ENCODE measurements around the gene RALGPS1. TPM values are rescaled to one million over a fixed set of nuclear protein-coding genes. Genes with fewer than 3 reads are reported as not detected.

RALGPS1 gene
- total and polyA plus RNA-seq, 2 of the 8 experiments (the other 6 are each of a cell fraction or from before 2014, with no cell fraction given), result 20.0 to 23.5 TPM

- DNase-seq (ENCODE audit: low read depth in 1 of 2, low spot score in 2 of 2) (no peak), FAIRE-seq (no peak)
- Histone ChIP-seq H2AFZ (ENCODE audit: low read length) (no peak overlapping the region), H2BK15ac (ENCODE audit: low read length) (no peak overlapping the region), H3K4me2 (ENCODE audit: insufficient read depth in 1 of 2, low read depth in 2 of 2, low read length in 2 of 2) (no peak overlapping the region), H3K23ac (ENCODE audit: insufficient read length) (no peak overlapping the region), H3K14ac (ENCODE audit: insufficient read length) (no peak overlapping the region), H3K4me3 (ENCODE audit: extremely low read depth in 1 of 4, insufficient read depth in 2 of 4, low read depth in 3 of 4, low read length in 4 of 4) (no peak overlapping the region), H2BK20ac (ENCODE audit: low read length) (no peak overlapping the region), H3K36me3 (ENCODE audit: control insufficient read depth in 2 of 4, insufficient read depth in 4 of 4, low read length in 3 of 4) (no peaks in the 10 kb centered on the region), H2AK5ac (ENCODE audit: low read depth, low read length) (no peak overlapping the region; the same call in 1 of the 2 replicates), H3K4ac (replicated peaks; ENCODE audit: insufficient read length, low read depth, low read length) (no peak overlapping the region), H3K9ac (replicated peaks in 1 of 4; ENCODE audit: extremely low read depth in 1 of 4, low read depth in 3 of 4, low read length in 3 of 4) (no peak overlapping the region), H4K5ac (ENCODE audit: insufficient read length, low read depth, low read length) (no peak overlapping the region), H3K56ac (replicated peaks; ENCODE audit: insufficient read length, low read depth, low read length) (no peak overlapping the region), H4K8ac (ENCODE audit: extremely low read depth, insufficient read depth, low read length) (no peak overlapping the region), H2BK12ac (ENCODE audit: low read depth, low read length) (no peak overlapping the region), H3K27me3 (replicated peaks in 1 of 4; ENCODE audit: control insufficient read depth in 3 of 4, extremely low read depth in 1 of 4, insufficient read depth in 3 of 4, low read length in 3 of 4) (no peaks in the 10 kb centered on the region), H2BK5ac (ENCODE audit: low read depth, low read length) (no peak overlapping the region), H3K18ac (ENCODE audit: extremely low read depth, low read length) (no peak overlapping the region), H3K79me1 (ENCODE audit: low read depth, low read length) (no peaks in the 10 kb centered on the region), H2BK120ac (replicated peaks; ENCODE audit: low read depth, low read length) (no peak overlapping the region), H3K4me1 (replicated peaks in 1 of 4; ENCODE audit: control insufficient read depth in 3 of 4, insufficient read depth in 4 of 4, low read length in 3 of 4) (peaks cover 0 to 3% (median 2%) of the 10 kb centered on the region in 4 experiments; a peak in 2 of 7 replicates), H3K27ac (ENCODE audit: low read depth, low read length) (no peak overlapping the region), H3K9me3 (ENCODE audit: insufficient read depth in 2 of 2, low read depth in 1 of 2, low read length in 1 of 2) (no peaks in the 10 kb centered on the region), H4K91ac (replicated peaks; ENCODE audit: insufficient read length, low read length) (no peak overlapping the region), H3K23me2 (ENCODE audit: low read depth, low read length) (no peaks in the 10 kb centered on the region), H4K20me1 (replicated peaks in 1 of 2; ENCODE audit: control insufficient read depth in 1 of 2, insufficient read depth in 2 of 2, low read length in 2 of 2) (peaks cover 3% of the 10 kb centered on the region in 2 experiments), H3K79me2 (ENCODE audit: control insufficient read depth in 1 of 2, insufficient read depth in 2 of 2, low read length in 2 of 2) (no peaks in the 10 kb centered on the region)
- no peak for TF ChIP-seq SP1 (IDR thresholded peaks at IDR 0.05; ENCODE audit: low read depth, low read length)
- no peak for TF ChIP-seq KDM4A (IDR thresholded peaks at IDR 0.05; ENCODE audit: low read depth, low read length, severe bottlenecking)
- TF ChIP-seq, protein P1, sequence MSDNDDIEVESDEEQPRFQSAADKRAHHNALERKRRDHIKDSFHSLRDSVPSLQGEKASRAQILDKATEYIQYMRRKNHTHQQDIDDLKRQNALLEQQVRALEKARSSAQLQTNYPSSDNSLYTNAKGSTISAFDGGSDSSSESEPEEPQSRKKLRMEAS (IDR thresholded peaks at IDR 0.05), result no peak
- TF ChIP-seq NRF1 (IDR thresholded peaks at IDR 0.05; ENCODE audit: low read depth, low read length), result no peak
- TF ChIP-seq POU5F1 (IDR thresholded peaks at IDR 0.05; ENCODE audit: low read depth, low read length), result no peak
- TF ChIP-seq TEAD4 (IDR thresholded peaks at IDR 0.05; ENCODE audit: low read depth, low read length), result no peak
- TF ChIP-seq SIRT6 (IDR thresholded peaks at IDR 0.05; ENCODE audit: low read length), result no peak
- TF ChIP-seq KDM5A (IDR thresholded peaks at IDR 0.05; ENCODE audit: low read length), result no peak
- TF ChIP-seq SUZ12 (IDR thresholded peaks at IDR 0.05; ENCODE audit: low read length), result no peak
- no peak for TF ChIP-seq ZNF274 (IDR thresholded peaks at IDR 0.05; ENCODE audit: borderline replicate concordance, extremely low read depth, low read length)
- no peak for TF ChIP-seq RAD21 (IDR thresholded peaks at IDR 0.05 in 1 of 2, conservative IDR thresholded peaks at IDR 0.05 in 1 of 2; ENCODE audit: low read depth in 2 of 2, low read length in 2 of 2)
- ChIA-PET CTCF (ENCODE audit: partially characterized antibody) (interaction anchor here (0.8 to 1.5 kb wide), 6 partner anchors 20 to 156 kb away, joined by 3 to 4 read pairs (median 4); partner anchors contain the start of gene ANGPTL2), POLR2A (ENCODE audit: partially characterized antibody) (no interaction called here)
- WGBS, 2 experiments (ENCODE audit: extremely low coverage in 1 of 2, insufficient coverage in 1 of 2, insufficient read length in 1 of 2, insufficient replicate concordance in 2 of 2, low coverage in 1 of 2, low lambda C conversion rate in 2 of 2, missing lambda C conversion rate in 1 of 2), result 92% methylated on average over 4 of the region's 4 CpGs; no CpG with 5 or more reads in 1 of the 2 experiments
Measured at GRCh38 chr9:127058645-127059021, 144.1 kb downstream of the RALGPS1 start.

Data from H1 (cell line).